Measurements from ENCODE around the gene HEPACAM2.
A peak's percentile ranks its signal among the peaks of the same experiment; 100 is the strongest.

The HEPACAM2 gene

GRCh38 chr7:93205046-93205445 is 21.2 kb downstream of the HEPACAM2 start:
- TF ChIP-seq, protein P1, sequence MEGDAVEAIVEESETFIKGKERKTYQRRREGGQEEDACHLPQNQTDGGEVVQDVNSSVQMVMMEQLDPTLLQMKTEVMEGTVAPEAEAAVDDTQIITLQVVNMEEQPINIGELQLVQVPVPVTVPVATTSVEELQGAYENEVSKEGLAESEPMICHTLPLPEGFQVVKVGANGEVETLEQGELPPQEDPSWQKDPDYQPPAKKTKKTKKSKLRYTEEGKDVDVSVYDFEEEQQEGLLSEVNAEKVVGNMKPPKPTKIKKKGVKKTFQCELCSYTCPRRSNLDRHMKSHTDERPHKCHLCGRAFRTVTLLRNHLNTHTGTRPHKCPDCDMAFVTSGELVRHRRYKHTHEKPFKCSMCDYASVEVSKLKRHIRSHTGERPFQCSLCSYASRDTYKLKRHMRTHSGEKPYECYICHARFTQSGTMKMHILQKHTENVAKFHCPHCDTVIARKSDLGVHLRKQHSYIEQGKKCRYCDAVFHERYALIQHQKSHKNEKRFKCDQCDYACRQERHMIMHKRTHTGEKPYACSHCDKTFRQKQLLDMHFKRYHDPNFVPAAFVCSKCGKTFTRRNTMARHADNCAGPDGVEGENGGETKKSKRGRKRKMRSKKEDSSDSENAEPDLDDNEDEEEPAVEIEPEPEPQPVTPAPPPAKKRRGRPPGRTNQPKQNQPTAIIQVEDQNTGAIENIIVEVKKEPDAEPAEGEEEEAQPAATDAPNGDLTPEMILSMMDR (IDR thresholded peaks at IDR 0.05; ENCODE audit: low read length, missing control alignments) = no peak
- no peak for DNase-seq (ENCODE audit: low read depth)
- no peak overlapping the region for H3K4me3 ChIP-seq (replicated peaks; ENCODE audit: low read depth, low read length)

DNA sequence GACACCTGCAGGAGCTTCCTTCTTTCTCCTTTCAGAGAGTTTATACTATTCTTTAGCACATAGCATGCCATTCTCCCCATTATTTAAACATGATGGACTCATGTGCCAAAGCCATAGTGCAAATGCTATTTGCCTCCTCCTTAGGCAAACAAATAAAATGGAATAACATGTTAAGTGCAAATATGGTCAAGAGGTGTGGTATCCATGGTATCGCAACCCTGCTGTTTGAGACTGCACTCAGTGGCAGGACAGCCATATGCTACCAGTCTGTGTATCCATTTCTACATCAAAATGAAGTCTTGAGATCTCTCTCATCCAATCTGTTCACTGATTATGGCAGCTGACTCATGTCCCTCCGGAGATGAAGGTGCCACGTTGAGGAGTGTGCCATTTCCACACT is 22.8 kb downstream of the HEPACAM2 start:
- no peak for DNase-seq (ENCODE audit: low read depth)
- TF ChIP-seq, protein P1 (IDR thresholded peaks at IDR 0.05; ENCODE audit: low read length, missing control alignments) = no peak
- no peak overlapping the region for H3K4me3 ChIP-seq (replicated peaks; ENCODE audit: low read depth, low read length)

GRCh38 chr7:93202594-93203250 is 23.5 kb downstream of the HEPACAM2 start:
- TF ChIP-seq, protein P1 (IDR thresholded peaks at IDR 0.05; ENCODE audit: low read length, missing control alignments) = no peak
- H3K4me3 ChIP-seq (replicated peaks; ENCODE audit: low read depth, low read length) = no peak overlapping the region
- no peak for DNase-seq (ENCODE audit: low read depth)

GRCh38 chr7:93198472-93198871 is 27.8 kb downstream of the HEPACAM2 start:
- DNase-seq (ENCODE audit: low read depth) = no peak
- H3K4me3 ChIP-seq (replicated peaks; ENCODE audit: low read depth, low read length) = no peak overlapping the region
- TF ChIP-seq, protein P1 (IDR thresholded peaks at IDR 0.05; ENCODE audit: low read length, missing control alignments) = no peak

GRCh38 chr7:93196336-93196735 is 29.9 kb downstream of the HEPACAM2 start:
- TF ChIP-seq, protein P1 (IDR thresholded peaks at IDR 0.05; ENCODE audit: low read length, missing control alignments) = no peak
- no peak overlapping the region for H3K4me3 ChIP-seq (replicated peaks; ENCODE audit: low read depth, low read length)
- DNase-seq (ENCODE audit: low read depth) = no peak

DNA sequence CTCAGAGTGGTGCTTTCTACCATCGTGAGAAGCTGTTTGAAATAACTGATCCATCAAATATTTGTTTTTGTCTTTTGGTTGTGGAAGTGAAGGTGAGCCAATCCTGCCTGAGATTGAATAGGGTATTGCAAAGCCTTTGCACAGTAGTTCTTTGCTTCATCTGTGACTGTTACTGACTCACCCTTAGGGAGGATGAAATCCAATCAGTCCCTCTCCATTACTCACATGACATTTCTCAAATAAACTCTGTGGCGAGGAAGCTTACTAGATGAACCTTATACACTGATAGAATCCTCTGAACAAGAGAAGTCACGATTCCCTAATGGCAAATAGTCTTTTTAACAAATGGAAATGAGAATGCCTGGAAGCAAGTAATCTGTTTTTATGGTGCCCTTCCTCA is 31.9 kb downstream of the HEPACAM2 start:
- TF ChIP-seq, protein P1 (IDR thresholded peaks at IDR 0.05; ENCODE audit: low read length, missing control alignments) = no peak
- peak; percentile 16 for DNase-seq (ENCODE audit: low read depth)
- no peak overlapping the region for H3K4me3 ChIP-seq (replicated peaks; ENCODE audit: low read depth, low read length)

Data from fibroblast of pulmonary artery (primary cell).